NCI-H226 (cell line): ENCODE data around the gene CST8.
"Not testable (repeated sequence)": the region's sequence is repeated elsewhere in the genome, so short reads cannot be mapped to it uniquely, and the experiment has no call there.

Experiments
- DNase-seq: peaks from one replicate; pipeline ENCODE4 v3.0.0-alpha.2; 2015

CST8 gene, protein sequence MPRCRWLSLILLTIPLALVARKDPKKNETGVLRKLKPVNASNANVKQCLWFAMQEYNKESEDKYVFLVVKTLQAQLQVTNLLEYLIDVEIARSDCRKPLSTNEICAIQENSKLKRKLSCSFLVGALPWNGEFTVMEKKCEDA

GRCh38 chr20:23490817-23491216, at the start of gene CST8:
Gene CST8 (plus strand): TSS chr20:23491117. CDS start chr20:23491668, 551 bp downstream.
- DNase-seq, result no peak

- DNase-seq, result peak; percentile 41
These were observed 49.0 kb upstream of the CST8 start for GRCh38 chr20:23441850-23442313.

DNA sequence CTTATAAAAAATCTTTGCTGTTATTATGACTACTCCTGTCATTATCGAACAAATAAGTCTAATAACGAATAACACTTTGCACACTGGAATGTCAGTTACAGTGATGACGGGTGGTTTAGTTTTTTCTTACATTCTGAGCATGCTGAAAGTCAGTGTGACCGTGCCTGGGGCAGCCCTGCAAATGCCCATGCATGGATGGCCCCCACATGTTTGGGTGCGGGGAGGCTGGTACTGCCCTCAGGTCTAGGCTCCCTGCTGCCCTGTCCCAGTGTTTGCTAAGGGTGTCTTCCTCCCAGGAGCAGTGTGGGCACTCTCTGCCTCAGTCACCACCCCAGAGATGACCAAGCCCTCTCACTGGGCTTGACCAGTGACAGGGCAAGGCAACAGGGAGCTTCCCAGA, 48.5 kb upstream of the CST8 start:
- no peak for DNase-seq

GRCh38 chr20:23444859-23445258, 46.1 kb upstream of the CST8 start:
- no peak for DNase-seq

DNA sequence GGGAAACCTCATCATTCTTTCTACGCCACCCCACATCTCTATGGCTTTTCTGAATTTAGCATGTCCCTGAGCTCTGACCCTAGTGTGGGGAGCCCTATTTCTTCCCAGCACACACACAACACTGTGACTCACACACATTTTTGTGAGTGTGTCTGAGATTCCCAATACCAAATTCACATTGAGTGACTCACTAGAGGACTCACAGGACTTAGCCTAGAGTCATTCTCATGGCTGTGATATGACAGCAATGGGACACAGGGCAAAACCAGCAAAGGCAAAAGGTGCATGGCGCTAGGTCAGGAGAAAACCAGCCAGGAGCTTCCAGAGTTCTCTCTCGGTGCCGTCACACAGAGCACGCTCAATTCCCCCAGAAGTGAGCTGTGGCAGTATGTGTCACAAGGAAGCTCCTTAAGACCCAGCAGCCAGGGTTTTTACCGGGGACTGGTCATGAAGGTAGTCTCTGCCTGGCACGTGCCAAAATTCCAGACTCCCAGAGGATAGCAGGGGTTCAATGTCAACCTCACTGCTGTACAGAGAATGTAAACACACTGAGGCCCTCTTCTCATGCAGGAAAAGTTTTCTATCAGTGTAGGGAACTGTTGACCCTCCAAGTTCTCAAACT, 45.2 kb upstream of the CST8 start:
- DNase-seq, result peak; percentile 22

DNA sequence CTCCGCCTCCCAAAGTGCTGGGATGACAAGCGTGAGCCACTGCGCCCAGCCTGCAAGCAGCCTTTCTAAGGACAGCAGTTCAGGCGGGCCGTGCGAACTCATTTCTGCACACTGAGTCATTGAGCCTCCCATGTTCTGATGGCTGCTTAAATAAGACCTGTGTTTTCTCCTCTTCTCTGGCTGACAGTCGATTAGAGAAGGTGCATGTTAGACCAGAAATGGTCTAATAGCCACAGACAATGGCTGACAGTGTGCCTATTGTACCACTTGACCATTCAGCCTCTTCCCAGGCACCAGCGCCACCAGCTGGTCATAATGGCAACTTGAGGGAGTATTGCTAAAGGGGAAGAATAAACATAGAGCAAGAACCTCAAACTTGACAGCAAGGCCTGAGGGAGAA, 44.4 kb upstream of the CST8 start:
- no peak for DNase-seq

- DNase-seq, result no peak
These were observed 42.8 kb upstream of the CST8 start for GRCh38 chr20:23448167-23448566.

GRCh38 chr20:23449421-23449820, 41.5 kb upstream of the CST8 start:
- DNase-seq, result no peak

- DNase-seq, result no peak
These were observed 40.0 kb upstream of the CST8 start for GRCh38 chr20:23450877-23451276.

DNA sequence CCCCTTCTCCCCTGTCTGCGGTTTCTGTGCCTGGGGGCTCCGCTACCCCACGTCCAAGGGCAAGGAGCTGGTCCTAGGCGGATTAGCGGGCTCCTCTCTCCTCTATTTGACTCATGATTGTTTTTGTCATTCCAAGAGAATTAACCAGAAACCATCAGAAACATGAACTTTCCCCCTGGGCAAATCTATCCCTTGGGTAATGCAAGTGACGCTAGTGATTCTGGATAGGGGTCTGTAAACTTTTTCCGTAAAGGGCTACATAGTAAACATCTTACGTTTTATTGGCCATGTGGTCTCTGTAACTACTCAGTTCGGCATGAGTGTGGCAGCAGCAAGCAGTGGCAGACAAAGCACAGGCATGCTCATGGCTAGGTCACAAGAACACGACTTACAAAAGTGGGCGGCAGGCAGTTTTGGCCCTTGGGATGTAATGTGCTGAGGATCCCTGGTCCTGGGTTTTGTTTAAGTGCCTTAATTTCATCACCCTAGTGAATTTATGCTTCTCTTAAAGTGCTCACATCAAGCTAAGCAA, 38.9 kb upstream of the CST8 start:
- DNase-seq, result no peak

DNA sequence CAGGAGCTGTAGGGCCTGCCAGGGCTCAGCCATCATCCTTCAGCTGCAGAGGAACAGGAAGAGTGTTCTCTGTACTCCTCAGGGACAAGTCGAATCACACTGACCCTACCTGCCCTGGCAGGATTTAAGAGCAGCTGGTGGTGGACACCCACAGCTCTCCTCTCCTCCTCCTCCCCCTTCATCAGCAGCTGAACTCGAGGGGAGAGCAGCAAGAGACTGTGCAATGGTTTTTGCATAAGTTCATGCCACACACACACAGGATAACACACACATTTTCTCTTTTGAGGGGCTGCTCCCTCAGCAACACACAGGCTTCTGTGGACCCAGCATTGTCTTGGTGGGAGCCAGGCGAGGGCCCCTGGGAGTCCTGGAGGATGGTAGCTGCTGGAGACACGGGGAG, 38.1 kb upstream of the CST8 start, which contains the start of gene CST11:
Gene CST11 (minus strand): TSS at position 101 of the 400 bp plus-strand sequence. CDS start 65 bp downstream, at position 36.
- no peak for DNase-seq

DNA sequence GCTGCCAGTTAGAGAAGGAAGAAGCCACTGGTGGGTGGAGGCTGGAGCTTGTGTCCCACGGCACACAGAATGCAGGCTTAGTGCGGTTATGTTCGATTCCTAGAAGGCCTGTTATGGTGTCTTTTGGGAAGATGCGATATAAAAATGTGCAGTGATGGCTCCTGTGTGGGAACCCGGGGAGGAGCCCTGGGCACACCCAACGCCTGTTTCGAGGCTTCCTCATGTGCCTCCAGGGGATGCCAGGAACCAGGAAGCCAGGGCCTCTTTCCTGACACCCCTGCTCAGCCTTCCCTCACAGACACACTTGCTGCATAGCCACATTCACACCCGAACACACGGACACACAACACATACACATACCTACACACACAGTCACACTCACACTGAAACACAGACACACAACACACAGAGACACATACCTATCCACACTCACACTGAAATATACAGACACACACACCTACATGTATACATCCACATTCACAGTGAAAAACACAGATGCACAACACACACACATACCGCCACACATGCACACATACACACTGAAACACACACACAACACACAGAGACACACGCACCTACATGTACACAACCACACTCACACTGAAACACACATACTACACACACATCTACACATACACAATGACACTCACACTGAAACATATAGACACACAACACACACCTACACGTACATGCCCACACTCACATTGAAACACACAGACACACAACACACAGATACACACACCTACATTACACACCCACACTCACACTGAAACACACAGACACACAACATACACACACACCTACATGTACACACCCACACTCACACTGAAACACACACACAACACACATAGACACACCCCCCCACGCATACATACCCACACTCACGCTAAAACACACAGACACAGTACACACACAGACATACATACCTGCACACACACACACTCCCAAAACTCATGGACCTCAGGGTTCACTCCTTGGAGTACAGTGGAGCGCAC, 37.1 kb upstream of the CST8 start:
- DNase-seq, result no peak

- no peak for DNase-seq
These were observed 36.1 kb upstream of the CST8 start for GRCh38 chr20:23454816-23455215.

- no peak for DNase-seq
These were observed 35.3 kb upstream of the CST8 start for GRCh38 chr20:23455639-23456038.

GRCh38 chr20:23456409-23456808, 34.5 kb upstream of the CST8 start:
- no peak for DNase-seq

DNA sequence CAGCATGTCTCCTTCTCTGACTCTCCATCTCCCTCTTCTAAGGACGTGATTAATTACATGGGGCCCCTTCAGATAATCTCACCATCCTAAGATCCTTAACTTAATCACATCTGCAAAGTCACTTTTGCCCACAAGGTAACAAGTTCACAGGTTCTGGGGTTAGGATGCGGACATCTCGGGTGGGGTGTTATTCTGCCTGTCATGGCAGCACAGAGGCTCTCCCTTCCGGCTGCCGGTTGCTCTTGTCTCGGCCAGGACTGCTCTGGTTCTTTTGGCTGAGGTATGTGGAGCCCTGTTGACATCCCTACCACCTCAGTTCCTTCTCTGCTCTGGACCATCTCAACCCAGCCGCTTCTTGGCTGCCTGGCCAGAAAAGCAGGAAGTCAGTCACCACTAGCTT, 34.0 kb upstream of the CST8 start:
- DNase-seq, result no peak

DNA sequence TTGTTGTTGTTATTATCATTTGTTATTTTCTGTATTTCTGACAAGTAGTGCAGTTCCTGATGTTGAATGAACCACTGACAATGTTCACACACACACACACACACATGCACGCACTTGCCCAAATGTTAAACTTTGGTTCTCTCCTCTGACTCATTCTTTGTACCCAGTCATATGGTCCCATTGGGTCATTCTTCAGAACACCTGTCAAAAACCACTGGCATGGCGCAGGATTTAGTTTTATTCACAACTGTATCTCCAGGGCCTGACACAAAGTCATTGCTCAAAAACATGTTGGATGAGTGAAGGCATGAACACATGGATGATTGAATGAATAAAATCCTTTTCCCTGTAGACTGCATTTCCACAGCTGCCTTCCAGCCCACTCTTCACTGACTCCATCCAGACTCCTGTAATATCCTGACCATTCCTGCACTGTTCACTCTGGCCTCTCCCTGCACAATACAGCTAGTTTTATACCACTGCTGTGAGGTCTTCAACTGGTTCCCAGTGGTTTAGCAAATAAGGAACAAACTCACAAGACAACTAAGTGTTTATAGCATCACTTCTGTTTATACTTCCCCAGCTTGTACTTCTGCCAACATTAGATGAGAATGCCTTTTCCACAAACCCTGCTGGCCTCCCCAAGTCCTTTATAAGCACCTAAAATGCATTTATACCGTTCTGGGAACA, 31.3 kb upstream of the CST8 start:
- DNase-seq, result no peak

GRCh38 chr20:23461180-23461579, 29.7 kb upstream of the CST8 start:
- DNase-seq, result no peak

GRCh38 chr20:23466961-23467360, 24.0 kb upstream of the CST8 start:
- not testable (repeated sequence) for DNase-seq

DNA sequence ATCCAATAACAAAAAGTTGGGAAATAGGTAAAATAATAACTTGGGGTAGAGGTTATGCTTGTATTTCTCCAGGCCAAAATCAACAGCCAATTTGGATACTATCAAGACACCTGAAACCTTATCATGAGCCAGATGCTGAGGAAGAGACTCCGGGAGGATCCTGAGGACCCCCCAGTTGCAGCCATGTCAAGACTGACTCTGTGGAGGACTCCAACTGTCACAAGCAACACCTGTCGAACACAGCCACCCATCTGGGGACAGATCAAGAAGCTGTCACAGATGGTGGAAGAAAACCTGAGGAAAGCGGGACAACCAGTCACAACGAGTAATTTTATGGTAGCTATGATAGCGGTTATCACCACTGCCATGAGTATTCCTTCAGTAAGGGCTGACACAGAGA, 18.6 kb upstream of the CST8 start:
- DNase-seq, result not testable (repeated sequence)

- DNase-seq, result not testable (repeated sequence)
These were observed 17.6 kb upstream of the CST8 start for GRCh38 chr20:23473293-23473692.

- DNase-seq, result no peak
These were observed 15.5 kb upstream of the CST8 start for GRCh38 chr20:23475395-23475794.
